ENCODE data around the gene MACROD1.

DNA sequence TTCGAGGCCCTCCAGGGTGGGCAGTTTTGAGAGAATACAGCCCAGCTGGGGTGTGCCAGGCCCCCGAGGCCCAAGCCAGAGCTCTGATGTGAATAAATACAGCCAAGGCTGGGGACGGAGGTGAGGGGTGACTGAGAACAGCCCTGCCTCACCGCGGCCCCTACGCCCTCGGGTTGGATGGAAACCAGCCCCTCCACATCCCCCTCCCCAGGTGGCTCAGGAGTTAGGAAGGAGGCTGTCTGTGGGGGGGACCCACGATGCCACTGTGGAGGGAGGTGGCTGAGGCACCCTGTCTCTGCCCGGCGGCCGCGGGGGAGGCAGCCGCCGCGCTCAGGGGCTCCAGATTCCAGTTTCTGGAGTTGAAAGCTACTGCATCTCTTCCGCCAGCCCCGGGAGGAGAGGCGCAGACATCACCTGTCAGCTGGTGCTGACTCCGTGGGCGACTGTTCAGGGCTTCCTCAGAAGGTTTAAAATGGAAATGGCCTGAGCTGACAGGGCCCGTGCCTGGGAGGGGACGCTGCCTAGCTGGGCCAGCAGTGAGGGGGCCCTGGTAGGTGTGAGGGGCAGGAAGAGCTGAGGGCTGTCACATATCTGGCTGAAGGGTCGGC lies 128.8 kb downstream of the MACROD1 start:
- TF ChIP-seq EZH2 (IDR thresholded peaks at IDR 0.05; ENCODE audit: insufficient read depth, poor library complexity, severe bottlenecking): no peak
- TF ChIP-seq EZH2phosphoT487 (IDR thresholded peaks at IDR 0.05; ENCODE audit: insufficient read depth, low read depth): no peak

All from GM23248 (cell line).